ENCODE results near the gene ACTN4.

ACTN4 gene

GRCh38 chr19:38660724-38661123 is 13.3 kb downstream of the ACTN4 start:
- no peak for DNase-seq (ENCODE audit: low spot score)

DNA sequence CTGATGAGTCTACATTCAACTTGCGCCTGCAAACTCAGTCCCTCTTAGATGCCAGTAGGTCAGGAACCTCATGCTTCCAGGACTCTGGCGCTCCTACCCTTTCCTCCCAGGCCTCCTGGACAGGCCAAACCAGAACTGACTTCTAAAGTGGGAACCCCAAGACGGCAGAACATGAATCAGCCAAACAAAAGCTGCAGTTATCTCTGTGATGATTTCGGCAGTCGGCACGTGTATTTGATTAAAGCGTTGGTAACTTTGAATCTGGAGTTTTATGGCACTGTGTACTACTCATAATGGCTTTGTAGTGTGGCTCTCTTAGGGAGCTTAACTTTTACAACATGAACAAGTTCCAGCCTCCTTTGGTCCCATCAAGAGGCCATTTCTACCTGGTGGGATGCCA is 13.7 kb downstream of the ACTN4 start:
- DNase-seq (ENCODE audit: low spot score): no peak

DNA sequence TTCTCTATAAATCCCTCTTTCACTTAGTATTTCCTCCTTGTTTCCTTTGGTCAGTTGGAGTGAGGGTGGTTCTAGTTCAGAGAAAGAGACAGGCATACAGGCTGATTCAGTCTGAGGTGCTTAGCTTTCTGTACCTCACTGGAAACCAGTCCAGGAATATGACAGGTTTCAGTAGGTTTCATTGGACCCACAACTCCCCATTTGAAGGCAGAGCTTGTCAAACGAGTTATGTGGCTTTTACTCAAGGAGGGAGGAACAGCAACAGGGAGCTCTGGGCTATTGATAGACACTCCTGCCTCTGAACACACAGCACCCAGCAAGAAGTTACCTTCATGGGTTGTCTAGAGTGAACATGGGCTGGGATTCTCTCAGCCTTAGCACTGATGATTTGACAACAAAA is 14.5 kb downstream of the ACTN4 start:
- DNase-seq (ENCODE audit: low spot score): no peak

DNA sequence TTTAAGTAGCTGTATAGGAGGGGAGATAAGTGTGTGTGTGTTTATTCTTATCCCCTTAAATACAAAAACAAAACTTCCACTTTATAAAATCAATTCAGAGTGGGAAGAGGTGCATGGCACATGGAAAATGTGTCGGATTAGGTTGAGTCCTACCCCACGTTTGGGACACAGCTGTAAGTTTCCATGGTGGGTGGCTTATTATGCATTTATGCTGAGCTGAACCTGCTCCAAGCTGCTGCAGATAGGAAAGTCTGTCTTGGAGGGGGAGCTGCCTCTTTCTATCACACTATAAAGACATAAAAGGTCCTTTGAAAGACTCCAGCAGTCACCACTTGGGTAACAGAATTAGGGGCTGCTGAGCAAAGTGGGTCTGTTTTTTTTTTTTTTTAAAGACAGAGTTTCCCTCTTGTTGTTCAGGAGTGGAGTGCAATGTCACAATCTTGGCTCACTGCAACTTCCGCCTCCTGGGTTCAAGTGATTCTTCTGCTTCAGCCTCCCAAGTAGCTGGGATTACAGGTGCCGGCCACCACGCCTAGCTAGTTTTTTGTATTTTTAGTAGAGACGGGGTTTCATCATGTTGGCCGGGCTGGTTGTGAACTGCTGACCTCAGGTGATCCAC is 15.2 kb downstream of the ACTN4 start:
- no peak for DNase-seq (ENCODE audit: low spot score)

GRCh38 chr19:38663156-38663651 is 15.8 kb downstream of the ACTN4 start:
- no peak for DNase-seq (ENCODE audit: low spot score)

DNA sequence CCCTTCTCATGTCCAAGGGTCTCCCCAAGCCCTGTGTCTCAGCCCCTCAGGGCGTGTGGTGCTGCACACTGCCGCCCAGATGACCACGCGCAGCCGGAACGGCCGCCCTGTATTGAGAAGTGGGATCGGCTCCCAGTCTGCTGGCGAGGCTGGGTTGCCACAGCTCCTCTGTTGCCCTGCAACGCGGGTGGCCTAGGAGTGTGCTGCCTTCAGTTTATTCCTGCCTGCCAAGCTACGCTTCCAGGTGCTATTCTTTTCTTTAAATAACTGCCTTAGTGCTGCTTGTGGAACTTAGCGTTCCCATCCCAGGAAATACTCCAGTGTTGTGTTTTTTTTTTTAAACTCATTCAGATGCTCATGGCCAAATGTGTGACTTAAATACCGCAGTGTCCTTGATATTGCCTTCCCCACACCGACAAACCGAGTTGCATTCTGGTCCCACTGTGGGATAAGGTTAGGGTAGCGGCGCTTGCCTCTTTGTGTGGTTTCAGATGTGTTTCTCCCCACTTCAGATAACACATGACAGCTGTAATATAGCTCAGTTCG is 16.6 kb downstream of the ACTN4 start:
- DNase-seq (ENCODE audit: low spot score): no peak

DNA sequence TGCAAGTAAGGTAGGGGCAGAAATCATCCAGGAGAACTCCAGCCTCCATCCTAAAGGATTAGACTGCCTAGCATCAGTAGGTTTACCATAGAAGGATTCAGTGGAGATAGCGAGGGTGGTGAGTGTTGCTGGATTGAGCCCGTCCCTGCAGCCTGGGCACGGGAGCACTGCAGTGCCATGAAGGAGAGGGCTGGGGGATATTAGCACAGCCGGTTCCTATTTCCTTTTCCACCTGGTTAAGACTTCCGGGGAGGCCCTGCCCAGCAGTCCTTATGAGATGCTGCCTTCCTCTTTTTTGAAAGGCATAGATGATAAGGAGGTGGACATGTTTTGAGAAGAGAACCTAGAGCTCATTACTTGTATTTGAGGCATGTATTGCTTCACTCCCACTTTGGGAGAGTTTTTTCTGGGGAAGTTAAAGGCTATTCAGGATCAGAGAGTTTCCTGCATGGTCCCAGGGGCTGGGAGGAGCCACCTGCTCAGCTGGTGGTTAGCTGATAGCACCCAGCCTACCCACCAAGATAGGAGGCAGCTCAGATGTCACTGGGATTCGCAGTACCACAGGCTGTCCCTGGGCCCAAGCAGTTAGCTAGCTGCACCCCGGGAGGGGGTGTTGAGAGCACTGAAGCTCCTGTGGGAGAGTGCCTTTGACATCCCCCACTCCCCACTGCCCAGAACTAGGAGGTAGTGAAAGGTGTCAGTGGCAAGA is 17.2 kb downstream of the ACTN4 start:
- DNase-seq (ENCODE audit: low spot score): no peak

GRCh38 chr19:38665219-38665931 is 17.9 kb downstream of the ACTN4 start:
- no peak for DNase-seq (ENCODE audit: low spot score)

GRCh38 chr19:38665950-38666662 is 18.7 kb downstream of the ACTN4 start:
- no peak for DNase-seq (ENCODE audit: low spot score)

- no peak for DNase-seq (ENCODE audit: low spot score)
Measured at GRCh38 chr19:38666663-38667511, 19.4 kb downstream of the ACTN4 start.

- DNase-seq (ENCODE audit: low spot score): no peak
Measured at GRCh38 chr19:38667661-38668171, 20.3 kb downstream of the ACTN4 start.

- no peak for DNase-seq (ENCODE audit: low spot score)
Measured at GRCh38 chr19:38669552-38669951, 22.1 kb downstream of the ACTN4 start.

DNA sequence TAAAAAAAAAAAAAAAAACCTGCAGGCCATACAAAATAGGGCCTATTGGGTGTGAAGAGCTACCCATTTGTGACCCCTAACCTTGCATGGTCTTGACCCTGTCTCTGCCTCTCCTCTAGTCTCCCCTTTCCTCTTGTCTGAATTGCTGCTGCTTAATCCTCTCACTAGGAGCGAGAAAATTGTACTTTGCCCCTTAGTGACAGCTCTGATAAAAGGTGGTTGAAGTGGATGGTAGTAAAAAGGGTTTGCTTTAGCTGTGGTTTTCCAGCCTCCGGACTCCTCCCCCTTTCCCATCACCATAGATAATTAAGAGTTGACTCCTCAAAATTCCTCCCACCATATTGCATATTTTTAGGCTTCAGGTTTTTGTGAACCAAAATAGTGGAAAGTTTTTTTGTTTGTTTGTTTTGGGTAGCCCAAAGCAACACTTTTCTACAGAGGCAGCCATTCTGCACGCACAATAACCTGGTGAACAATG is 23.5 kb downstream of the ACTN4 start:
- DNase-seq (ENCODE audit: low spot score): no peak

GRCh38 chr19:38671654-38672053 is 24.2 kb downstream of the ACTN4 start:
- DNase-seq (ENCODE audit: low spot score): no peak

DNA sequence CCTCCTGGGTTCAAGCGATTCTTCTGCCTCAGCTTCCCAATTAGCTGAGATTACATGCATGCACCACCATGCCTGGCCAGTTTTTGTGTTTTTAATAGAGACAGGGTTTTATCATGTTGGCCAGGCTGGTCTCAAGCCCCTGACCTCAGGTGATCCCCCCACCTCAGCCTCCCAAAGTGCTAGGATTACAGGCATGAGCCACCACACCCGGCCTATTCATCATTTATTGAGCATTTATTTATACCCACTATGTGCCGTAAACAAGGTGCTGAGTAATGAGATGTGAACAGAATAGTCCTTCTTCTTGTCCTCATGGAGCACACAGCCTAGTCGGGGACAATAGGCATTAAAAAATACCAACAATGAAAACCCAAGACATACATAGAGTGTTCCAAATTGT is 25.6 kb downstream of the ACTN4 start:
- DNase-seq (ENCODE audit: low spot score): no peak

DNA sequence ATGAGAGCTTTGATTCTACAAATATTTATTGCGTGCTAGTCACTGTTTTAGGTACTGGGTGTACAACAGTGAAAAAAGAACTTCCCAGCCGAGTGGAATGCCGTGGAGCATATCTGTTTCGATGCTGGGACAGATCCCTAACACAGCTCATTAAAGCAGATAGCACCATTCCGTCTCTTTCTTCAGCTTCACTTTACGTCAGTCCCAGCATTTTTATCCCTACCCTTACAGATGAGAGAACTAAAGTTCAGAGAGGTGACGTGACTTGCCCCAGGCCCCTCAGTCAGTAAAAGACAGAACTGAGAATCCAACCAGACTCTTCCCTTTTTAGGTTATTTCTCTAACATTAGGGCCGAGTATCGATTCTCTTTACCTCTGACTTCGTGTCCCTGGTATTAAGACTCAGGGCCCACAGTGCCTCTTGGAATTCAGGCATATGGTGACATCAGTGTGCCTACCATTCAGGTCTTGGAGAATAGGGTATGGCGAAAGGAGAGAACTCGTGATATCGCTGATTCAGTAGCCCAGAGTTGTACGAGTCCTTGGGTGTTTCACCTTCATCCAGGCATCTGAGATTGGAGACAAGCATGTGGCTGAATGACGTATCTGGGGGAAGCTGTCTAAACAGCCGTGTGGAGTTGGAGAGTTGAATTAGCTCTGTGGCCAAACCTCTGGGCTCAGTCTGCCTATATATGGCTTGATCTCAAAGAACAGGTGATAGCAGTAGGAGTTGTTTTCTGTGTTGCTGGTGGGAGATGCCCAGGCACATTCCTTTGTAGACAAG is 27.1 kb downstream of the ACTN4 start:
- DNase-seq (ENCODE audit: low spot score): no peak

GRCh38 chr19:38675611-38676010 is 28.2 kb downstream of the ACTN4 start:
- DNase-seq (ENCODE audit: low spot score): no peak

DNA sequence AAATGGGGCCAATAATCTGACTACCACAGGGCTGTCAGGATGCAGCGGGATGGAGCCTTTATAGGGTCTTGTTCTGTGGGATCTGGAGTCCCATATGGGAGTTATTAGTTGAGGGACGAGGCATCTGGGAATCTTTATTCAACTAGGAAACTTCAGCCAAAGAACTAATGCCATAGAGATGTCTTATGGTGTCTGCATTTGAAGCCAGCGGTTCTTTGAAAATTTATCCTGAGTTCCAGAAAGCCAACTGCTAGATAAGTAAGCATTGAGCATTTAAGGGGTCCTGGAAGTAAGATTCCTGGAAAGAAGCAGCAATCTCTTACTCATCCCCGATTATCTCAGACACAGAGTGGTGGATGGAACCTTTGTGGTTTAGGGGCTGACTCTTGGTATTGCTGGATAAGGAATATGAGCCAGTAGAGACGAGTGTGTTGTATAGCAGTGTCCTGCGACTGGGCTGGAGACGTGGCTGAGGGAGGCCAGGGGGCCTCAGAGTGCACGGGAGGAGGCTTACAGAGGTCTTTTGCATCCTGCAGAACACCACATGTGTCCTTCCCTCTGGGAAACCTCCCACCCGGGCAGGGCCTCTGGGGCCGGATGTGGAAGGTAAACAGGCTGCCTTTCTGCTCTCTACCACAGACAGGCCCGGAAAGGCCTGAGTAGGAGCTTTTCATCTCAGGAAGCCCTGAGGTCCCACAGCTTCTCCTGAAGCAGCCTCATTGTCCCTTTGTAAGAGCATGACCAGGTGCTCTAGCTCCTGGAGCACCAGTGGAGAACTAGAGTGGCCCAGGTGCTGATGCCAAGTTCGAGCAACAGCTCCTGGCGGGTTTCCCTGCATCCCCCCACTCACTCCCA is 28.8 kb downstream of the ACTN4 start:
- no peak for DNase-seq (ENCODE audit: low spot score)
